KMS-11 (cell line): ENCODE data around the gene TTC19.

Source experiments
- H2AFZ ChIP-seq: fragments of 200-600 bp; sonication (generic); 2 replicates; pipeline ENCODE4 v1.6.1; 2016; ENCODE audit warnings: antibody characterized with exemption, mixed run types, low read depth
- H3K27ac ChIP-seq: fragments of 200-600 bp; sonication (generic); 2 replicates; pipeline ENCODE4 v1.6.1; 2016; ENCODE audit warnings: mild to moderate bottlenecking, mixed run types
- H3K27me3 ChIP-seq: fragments of 200-600 bp; sonication (generic); 2 replicates; pipeline ENCODE4 v1.6.1; 2017; ENCODE audit warnings: mild to moderate bottlenecking, low read depth, mixed run types, moderate library complexity; ENCODE audit not compliant: insufficient read depth
- H3K36me3 ChIP-seq: fragments of 200-600 bp; sonication (generic); 2 replicates; pipeline ENCODE4 v1.6.1; 2017; ENCODE audit warnings: mild to moderate bottlenecking, mixed run types; ENCODE audit not compliant: insufficient read depth
- H3K4me1 ChIP-seq: fragments of 200-600 bp; sonication (generic); 2 replicates; pipeline ENCODE4 v1.6.1; 2016; ENCODE audit warnings: mild to moderate bottlenecking, low read depth, mixed run types; ENCODE audit not compliant: poor library complexity, severe bottlenecking
- H3K4me2 ChIP-seq: fragments of 200-600 bp; sonication (generic); 2 replicates; pipeline ENCODE4 v1.7.0; 2016; ENCODE audit warnings: mild to moderate bottlenecking, mixed run types
- H3K4me3 ChIP-seq: fragments of 200-600 bp; sonication (generic); IDR thresholded peaks from 2 replicates; pipeline ENCODE4 v1.6.1; 2017; ENCODE audit warnings: low read depth, low read length, mixed read lengths; ENCODE audit not compliant: insufficient read depth
- H3K79me2 ChIP-seq: fragments of 200-600 bp; sonication (generic); 2 replicates; pipeline ENCODE4 v1.6.1; 2016; ENCODE audit warnings: low read depth, mixed run types; ENCODE audit not compliant: insufficient read depth
- H3K9ac ChIP-seq: fragments of 200-600 bp; sonication (generic); 2 replicates; pipeline ENCODE4 v1.6.1; 2016; ENCODE audit warnings: mild to moderate bottlenecking, mixed run types
- H4K20me1 ChIP-seq: fragments of 200-600 bp; sonication (generic); 2 replicates; pipeline ENCODE4 v1.6.1; 2016; ENCODE audit warnings: mild to moderate bottlenecking, mixed run types; ENCODE audit not compliant: insufficient read depth
- CTCF ChIP-seq: fragments of 200-600 bp; sonication (generic); conservative IDR thresholded peaks from 2 replicates; pipeline ENCODE4 v1.6.1; 2017; ENCODE audit warnings: low read depth, mild to moderate bottlenecking, antibody characterized with exemption, low read length, moderate library complexity, mixed read lengths

The TTC19 gene

GRCh38 chr17:16036261-16036660, 36.6 kb downstream of the TTC19 start:
- no peaks in the 10 kb centered on the region for H3K27me3 ChIP-seq
- no peaks in the 10 kb centered on the region for H4K20me1 ChIP-seq
- TF ChIP-seq CTCF, result no peak
- no peaks in the 10 kb centered on the region for H3K36me3 ChIP-seq
- no peak overlapping the region for H3K4me3 ChIP-seq
- peak overlapping the region; percentile 66; the same call in 1 of the 2 replicates for H3K27ac ChIP-seq
- H3K79me2 ChIP-seq, result no peaks in the 10 kb centered on the region
- peaks cover 39% of the 10 kb centered on the region for H3K4me1 ChIP-seq
- peak overlapping the region; percentile 54; the same call in 1 of the 2 replicates for H3K4me2 ChIP-seq
- H3K9ac ChIP-seq, result no peak overlapping the region
- no peak overlapping the region for H2AFZ ChIP-seq

- no peaks in the 10 kb centered on the region for H4K20me1 ChIP-seq
- peaks cover 39% of the 10 kb centered on the region for H3K4me1 ChIP-seq
- H3K79me2 ChIP-seq, result no peaks in the 10 kb centered on the region
- H3K27me3 ChIP-seq, result no peaks in the 10 kb centered on the region
- no peak overlapping the region for H2AFZ ChIP-seq
- no peak for TF ChIP-seq CTCF
- peak overlapping the region; percentile 66 for H3K27ac ChIP-seq
- H3K36me3 ChIP-seq, result no peaks in the 10 kb centered on the region
- H3K4me2 ChIP-seq, result peak overlapping the region; percentile 54
- no peak overlapping the region; the same call in 1 of the 2 replicates for H3K9ac ChIP-seq
- H3K4me3 ChIP-seq, result no peak overlapping the region
These were observed 38.0 kb downstream of the TTC19 start for GRCh38 chr17:16037636-16038035.

GRCh38 chr17:16040710-16041251, 41.2 kb downstream of the TTC19 start:
- no peaks in the 10 kb centered on the region for H3K27me3 ChIP-seq
- H2AFZ ChIP-seq, result no peak overlapping the region
- no peak overlapping the region for H3K4me3 ChIP-seq
- H3K4me1 ChIP-seq, result peaks cover 35% of the 10 kb centered on the region
- H4K20me1 ChIP-seq, result no peaks in the 10 kb centered on the region
- no peak overlapping the region for H3K27ac ChIP-seq
- H3K79me2 ChIP-seq, result no peaks in the 10 kb centered on the region
- no peak overlapping the region for H3K9ac ChIP-seq
- TF ChIP-seq CTCF, result no peak
- H3K36me3 ChIP-seq, result no peaks in the 10 kb centered on the region
- no peak overlapping the region for H3K4me2 ChIP-seq

- H3K79me2 ChIP-seq, result no peaks in the 10 kb centered on the region
- no peak overlapping the region for H2AFZ ChIP-seq
- H3K9ac ChIP-seq, result no peak overlapping the region
- no peak overlapping the region for H3K27ac ChIP-seq
- H3K27me3 ChIP-seq, result no peaks in the 10 kb centered on the region
- H3K36me3 ChIP-seq, result no peaks in the 10 kb centered on the region
- no peak overlapping the region for H3K4me3 ChIP-seq
- no peaks in the 10 kb centered on the region for H4K20me1 ChIP-seq
- H3K4me1 ChIP-seq, result no peaks in the 10 kb centered on the region
- H3K4me2 ChIP-seq, result no peak overlapping the region
- TF ChIP-seq CTCF, result no peak
These were observed 44.9 kb downstream of the TTC19 start for GRCh38 chr17:16044487-16044886.
